ENCODE measurements around the gene B4GALT1. TPM values are rescaled to one million over a fixed set of nuclear protein-coding genes. Genes with fewer than 3 reads are reported as not detected.

Gene B4GALT1
- total and polyA plus RNA-seq, 2 donors from 2014 or later = 33.0 to 163 TPM

- Histone ChIP-seq H3K27me3 (ENCODE audit: control insufficient read depth, insufficient read depth, low read length) (no peaks in the 10 kb centered on the region), H3K9ac (ENCODE audit: low read length in 3 of 3) (no peak overlapping the region), H3K27ac (ENCODE audit: low read depth in 2 of 2, low read length in 2 of 2) (no peak overlapping the region), H3K4me3 (ENCODE audit: low read length in 3 of 3) (no peak overlapping the region), H3K36me3 (ENCODE audit: control insufficient read depth in 2 of 3, insufficient read depth in 3 of 3, low read length in 3 of 3) (no peaks in the 10 kb centered on the region), H3K4me1 (ENCODE audit: control insufficient read depth in 2 of 3, insufficient read depth in 2 of 3, low read depth in 1 of 3, low read length in 3 of 3) (peaks cover 0 to 4% (median 0%) of the 10 kb centered on the region in 3 donors), H3K9me3 (ENCODE audit: control insufficient read depth in 2 of 3, insufficient read depth in 1 of 3, low read length in 3 of 3) (no peaks in the 10 kb centered on the region)
- TF ChIP-seq CTCF (IDR thresholded peaks at IDR 0.05; ENCODE audit: borderline replicate concordance, extremely low read depth, insufficient read depth) = no peak
- intact Hi-C loops (cut with DNase I) = no loop called here
- DNase-seq (no peak), FAIRE-seq (no peak)
Observed at GRCh38 chr9:33190021-33190705, 23.0 kb upstream of the B4GALT1 start.

GRCh38 chr9:33189331-33189791 lies 22.2 kb upstream of the B4GALT1 start:
- FAIRE-seq (no peak), DNase-seq (no peak)
- intact Hi-C loops (cut with DNase I) = no loop called here
- no peak overlapping the region for H3K27ac ChIP-seq (ENCODE audit: low read depth in 2 of 2, low read length in 2 of 2)
- no peaks in the 10 kb centered on the region for H3K9me3 ChIP-seq (ENCODE audit: control insufficient read depth in 2 of 3, insufficient read depth in 1 of 3, low read length in 3 of 3)
- TF ChIP-seq CTCF (IDR thresholded peaks at IDR 0.05; ENCODE audit: borderline replicate concordance, extremely low read depth, insufficient read depth) = no peak
- H3K9ac ChIP-seq (ENCODE audit: low read length in 3 of 3) = no peak overlapping the region
- no peaks in the 10 kb centered on the region for H3K27me3 ChIP-seq (ENCODE audit: control insufficient read depth, insufficient read depth, low read length)
- H3K4me1 ChIP-seq (ENCODE audit: control insufficient read depth in 2 of 3, insufficient read depth in 2 of 3, low read depth in 1 of 3, low read length in 3 of 3) = peaks cover 0 to 4% (median 0%) of the 10 kb centered on the region in 3 donors
- H3K36me3 ChIP-seq (ENCODE audit: control insufficient read depth in 2 of 3, insufficient read depth in 3 of 3, low read length in 3 of 3) = no peaks in the 10 kb centered on the region
- H3K4me3 ChIP-seq (ENCODE audit: low read length in 3 of 3) = no peak overlapping the region

DNA sequence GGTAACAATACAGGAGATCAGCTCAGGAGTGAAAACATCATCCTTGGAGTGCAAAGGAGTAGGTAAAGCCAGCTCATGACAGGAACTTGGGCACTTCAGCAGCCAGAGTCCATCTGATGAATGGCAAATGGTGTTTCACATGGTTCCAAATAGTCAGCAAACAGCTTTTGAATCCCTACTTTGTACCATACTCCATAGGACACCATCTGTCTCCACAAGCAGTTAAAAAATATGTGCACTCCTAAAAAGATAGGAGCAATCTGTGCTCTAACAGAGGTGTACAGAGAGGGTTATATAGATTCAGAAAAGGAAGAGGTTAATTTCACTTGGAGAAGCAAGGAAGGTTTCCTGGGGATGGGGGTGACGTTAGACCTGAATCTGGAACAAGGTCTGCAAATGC lies 21.6 kb upstream of the B4GALT1 start:
- peaks cover 0 to 4% (median 0%) of the 10 kb centered on the region in 3 donors for H3K4me1 ChIP-seq (ENCODE audit: control insufficient read depth in 2 of 3, insufficient read depth in 2 of 3, low read depth in 1 of 3, low read length in 3 of 3)
- H3K36me3 ChIP-seq (ENCODE audit: control insufficient read depth in 2 of 3, insufficient read depth in 3 of 3, low read length in 3 of 3) = no peaks in the 10 kb centered on the region
- no peak overlapping the region for H3K9ac ChIP-seq (ENCODE audit: low read length in 3 of 3)
- H3K27ac ChIP-seq (ENCODE audit: low read depth in 2 of 2, low read length in 2 of 2) = no peak overlapping the region
- DNase-seq (no peak), FAIRE-seq (no peak)
- H3K4me3 ChIP-seq (ENCODE audit: low read length in 3 of 3) = no peak overlapping the region
- intact Hi-C loops (cut with DNase I) = no loop called here
- TF ChIP-seq CTCF (IDR thresholded peaks at IDR 0.05; ENCODE audit: borderline replicate concordance, extremely low read depth, insufficient read depth) = no peak
- H3K27me3 ChIP-seq (ENCODE audit: control insufficient read depth, insufficient read depth, low read length) = no peaks in the 10 kb centered on the region
- H3K9me3 ChIP-seq (ENCODE audit: control insufficient read depth in 2 of 3, insufficient read depth in 1 of 3, low read length in 3 of 3) = no peaks in the 10 kb centered on the region
